ENCODE data around the gene SPOCK2. TPM values are rescaled to one million over a fixed set of nuclear protein-coding genes. Genes with fewer than 3 reads are reported as not detected.

SPOCK2 gene
- total and polyA plus RNA-seq, 2 of the 4 experiments (the other 2 are of a cell fraction) = 0.02 TPM; not detected in 1

DNA sequence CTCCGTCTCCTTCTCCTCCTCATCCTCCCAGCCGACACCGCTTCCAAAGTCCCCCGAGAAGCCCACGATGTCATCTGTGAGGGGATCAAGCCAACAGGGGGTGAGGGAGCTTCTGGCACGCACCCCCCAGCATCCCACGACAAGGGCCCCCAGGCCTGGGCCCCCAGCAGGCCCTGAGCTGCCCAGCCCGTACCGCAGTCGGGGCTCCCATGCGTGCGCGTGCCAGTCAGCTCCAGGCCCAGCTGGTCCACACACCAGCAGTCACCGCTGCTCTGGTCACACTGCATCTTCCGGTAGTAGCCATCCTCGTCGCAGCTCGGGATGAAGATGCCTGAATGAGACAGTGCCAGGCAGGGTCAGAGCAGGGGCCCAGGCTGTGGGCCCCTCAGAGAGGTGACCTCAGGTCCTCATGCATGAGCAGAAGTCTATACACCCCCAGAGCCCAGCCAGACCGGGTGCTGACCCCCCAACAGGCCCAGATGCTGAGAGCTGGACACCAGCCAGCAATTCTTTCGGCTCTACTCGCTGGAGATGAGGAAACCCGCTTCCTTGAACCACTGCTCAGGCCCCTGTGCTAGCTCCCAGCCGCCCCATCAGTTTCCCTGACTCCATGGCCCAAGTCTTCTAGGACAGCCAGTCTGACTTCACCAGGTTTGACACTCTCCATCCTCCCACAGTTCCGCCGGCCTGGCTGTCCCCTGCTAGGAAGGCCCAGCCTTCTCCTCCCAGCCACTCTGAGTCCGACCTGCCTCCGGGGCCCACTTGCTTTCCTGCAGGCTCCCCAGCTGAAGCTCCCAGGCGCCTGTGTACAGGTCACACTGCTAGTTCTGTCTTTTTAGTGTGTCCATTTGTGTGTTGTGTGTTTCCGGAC lies 25.3 kb downstream of the SPOCK2 start:
- Histone ChIP-seq H3K4me2 (ENCODE audit: low read depth, low read length) (no peak overlapping the region), H4K8ac (ENCODE audit: low read depth in 2 of 2, low read length in 2 of 2) (no peak overlapping the region), H4K5ac (ENCODE audit: low read depth, low read length) (no peak overlapping the region), H2BK5ac (ENCODE audit: low read depth, low read length, poor library complexity, severe bottlenecking) (no peak overlapping the region), H3K56ac (ENCODE audit: extremely low read depth, insufficient read depth, low read length) (no peak overlapping the region), H2BK120ac (ENCODE audit: low read depth, low read length) (no peak overlapping the region), H3K9me3 (ENCODE audit: control insufficient read depth, insufficient read depth, low read length) (no peaks in the 10 kb centered on the region), H3K9me1 (ENCODE audit: insufficient read depth, low read length) (no peaks in the 10 kb centered on the region), H3K27ac (ENCODE audit: insufficient read depth, low read length) (no peak overlapping the region), H4K91ac (ENCODE audit: insufficient read depth, low read depth, low read length) (no peak overlapping the region), H4K20me1 (ENCODE audit: insufficient read depth, low read length) (no peaks in the 10 kb centered on the region), H3K14ac (replicated peaks; ENCODE audit: low read depth, low read length) (no peak overlapping the region), H3K4me1 (ENCODE audit: control insufficient read depth, insufficient read depth, low read length) (no peaks in the 10 kb centered on the region), H3K9ac (ENCODE audit: low read depth, low read length) (no peak overlapping the region), H2AK5ac (ENCODE audit: low read depth, low read length) (no peak overlapping the region), H2BK20ac (ENCODE audit: low read depth, low read length) (no peak overlapping the region), H3K27me3 (ENCODE audit: control insufficient read depth, insufficient read depth, low read length) (peaks cover 50% of the 10 kb centered on the region), H2AFZ (replicated peaks; ENCODE audit: low read length, poor library complexity) (no peak overlapping the region), H3K23ac (ENCODE audit: low read depth, low read length) (no peak overlapping the region), H3K4ac (ENCODE audit: low read depth, low read length) (no peak overlapping the region), H3K18ac (ENCODE audit: low read depth, low read length) (no peak overlapping the region), H3K4me3 (ENCODE audit: insufficient read depth, low read depth, low read length) (no peak overlapping the region), H3K36me3 (ENCODE audit: control insufficient read depth, insufficient read depth, low read length) (no peaks in the 10 kb centered on the region), H3K79me1 (ENCODE audit: low read depth in 1 of 2, low read length in 2 of 2) (no peaks in the 10 kb centered on the region), H2BK15ac (ENCODE audit: low read depth, low read length) (no peak overlapping the region), H2AK9ac (replicated peaks; ENCODE audit: low read depth, low read length, poor library complexity) (peak overlapping the region; percentile 42)
- BruUV-seq (replicated peaks) = no TSS peak
- dilution Hi-C loops (cut with HindIII; ENCODE audit: low sequenced_read_pairs, unreplicated experiment) (no loop called here), intact Hi-C loops (cut with micrococcal nuclease) (no loop called here), in situ Hi-C loops (cut with MboI; ENCODE audit: low sequenced_read_pairs) (no loop called here)
- no peak for ATAC-seq (ENCODE audit: low read depth)
- DNase-seq = no peak
- ChIA-PET POLR2A (ENCODE audit: unreplicated experiment) (no interaction called here), CTCF (interaction anchor here (1.0 kb wide), 1 partner anchor 15 kb away, joined by 4 read pairs; no protein-coding TSS in a partner anchor)
- WGBS, 2 experiments (ENCODE audit: extremely low coverage in 2 of 2, insufficient read length in 1 of 2) = 83% methylated on average over 18 of the region's 29 CpGs; no CpG with 5 or more reads in 1 of the 2 experiments
- no peak for TF ChIP-seq RFX5 (IDR thresholded peaks at IDR 0.05; ENCODE audit: low read depth, low read length)
- TF ChIP-seq, protein P1, sequence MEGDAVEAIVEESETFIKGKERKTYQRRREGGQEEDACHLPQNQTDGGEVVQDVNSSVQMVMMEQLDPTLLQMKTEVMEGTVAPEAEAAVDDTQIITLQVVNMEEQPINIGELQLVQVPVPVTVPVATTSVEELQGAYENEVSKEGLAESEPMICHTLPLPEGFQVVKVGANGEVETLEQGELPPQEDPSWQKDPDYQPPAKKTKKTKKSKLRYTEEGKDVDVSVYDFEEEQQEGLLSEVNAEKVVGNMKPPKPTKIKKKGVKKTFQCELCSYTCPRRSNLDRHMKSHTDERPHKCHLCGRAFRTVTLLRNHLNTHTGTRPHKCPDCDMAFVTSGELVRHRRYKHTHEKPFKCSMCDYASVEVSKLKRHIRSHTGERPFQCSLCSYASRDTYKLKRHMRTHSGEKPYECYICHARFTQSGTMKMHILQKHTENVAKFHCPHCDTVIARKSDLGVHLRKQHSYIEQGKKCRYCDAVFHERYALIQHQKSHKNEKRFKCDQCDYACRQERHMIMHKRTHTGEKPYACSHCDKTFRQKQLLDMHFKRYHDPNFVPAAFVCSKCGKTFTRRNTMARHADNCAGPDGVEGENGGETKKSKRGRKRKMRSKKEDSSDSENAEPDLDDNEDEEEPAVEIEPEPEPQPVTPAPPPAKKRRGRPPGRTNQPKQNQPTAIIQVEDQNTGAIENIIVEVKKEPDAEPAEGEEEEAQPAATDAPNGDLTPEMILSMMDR (conservative IDR thresholded peaks at IDR 0.05; ENCODE audit: low read depth, low read length) = no peak
- TF ChIP-seq, protein P2, sequence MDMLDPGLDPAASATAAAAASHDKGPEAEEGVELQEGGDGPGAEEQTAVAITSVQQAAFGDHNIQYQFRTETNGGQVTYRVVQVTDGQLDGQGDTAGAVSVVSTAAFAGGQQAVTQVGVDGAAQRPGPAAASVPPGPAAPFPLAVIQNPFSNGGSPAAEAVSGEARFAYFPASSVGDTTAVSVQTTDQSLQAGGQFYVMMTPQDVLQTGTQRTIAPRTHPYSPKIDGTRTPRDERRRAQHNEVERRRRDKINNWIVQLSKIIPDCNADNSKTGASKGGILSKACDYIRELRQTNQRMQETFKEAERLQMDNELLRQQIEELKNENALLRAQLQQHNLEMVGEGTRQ (IDR thresholded peaks at IDR 0.05; ENCODE audit: low read depth, low read length) = no peak
- TF ChIP-seq RCOR1 (IDR thresholded peaks at IDR 0.05; ENCODE audit: insufficient replicate concordance, low read length) = no peak
- no peak for TF ChIP-seq MAZ (IDR thresholded peaks at IDR 0.05; ENCODE audit: borderline replicate concordance, low read depth, low read length)
- TF ChIP-seq CHD1 (IDR thresholded peaks at IDR 0.05; ENCODE audit: low read depth, low read length) = no peak
- no peak for TF ChIP-seq MAFK (IDR thresholded peaks at IDR 0.05; ENCODE audit: low read depth, low read length)
- TF ChIP-seq NFE2L2 (IDR thresholded peaks at IDR 0.05; ENCODE audit: low read depth, low read length) = no peak
- TF ChIP-seq POLR2A (IDR thresholded peaks at IDR 0.05; ENCODE audit: low read depth, low read length) = no peak
- no peak for TF ChIP-seq BHLHE40 (IDR thresholded peaks at IDR 0.05; ENCODE audit: low read depth, low read length)
- no peak for TF ChIP-seq MXI1 (IDR thresholded peaks at IDR 0.05; ENCODE audit: borderline replicate concordance, low read depth, low read length)
- TF ChIP-seq SMC3 (IDR thresholded peaks at IDR 0.05; ENCODE audit: low read depth, low read length) = no peak
- no peak for TF ChIP-seq FOS (IDR thresholded peaks at IDR 0.05; ENCODE audit: low read depth, low read length)
- TF ChIP-seq, protein P3, sequence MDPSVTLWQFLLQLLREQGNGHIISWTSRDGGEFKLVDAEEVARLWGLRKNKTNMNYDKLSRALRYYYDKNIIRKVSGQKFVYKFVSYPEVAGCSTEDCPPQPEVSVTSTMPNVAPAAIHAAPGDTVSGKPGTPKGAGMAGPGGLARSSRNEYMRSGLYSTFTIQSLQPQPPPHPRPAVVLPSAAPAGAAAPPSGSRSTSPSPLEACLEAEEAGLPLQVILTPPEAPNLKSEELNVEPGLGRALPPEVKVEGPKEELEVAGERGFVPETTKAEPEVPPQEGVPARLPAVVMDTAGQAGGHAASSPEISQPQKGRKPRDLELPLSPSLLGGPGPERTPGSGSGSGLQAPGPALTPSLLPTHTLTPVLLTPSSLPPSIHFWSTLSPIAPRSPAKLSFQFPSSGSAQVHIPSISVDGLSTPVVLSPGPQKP (IDR thresholded peaks at IDR 0.05; ENCODE audit: borderline replicate concordance, low read depth, low read length) = no peak
- TF ChIP-seq RAD21 (IDR thresholded peaks at IDR 0.05; ENCODE audit: low read length) = no peak
